Activated T-cell treated with anti-CD3 and anti-CD28 coated beads, Interleukin-2, amount 50 U/mL, for 72 hours (primary cell): ENCODE results near the gene SPRED3. TPM values are rescaled to one million over a fixed set of nuclear protein-coding genes. Genes with fewer than 3 reads are reported as not detected.
A peak's percentile ranks its signal among the peaks of the same experiment; 100 is the strongest.

ENCODE experiments used
- ATAC-seq, 2 donors: fragments of 150-1000 bp; cut with Tn5 transposase; replicated peaks in 1 of 2; 2 replicates each; pipeline ENCODE4 v1.10.0; 2021; ENCODE audit warnings: moderate library complexity in 2 of 2, mild to moderate bottlenecking in 1 of 2
- DNase-seq, 2 donors: peaks; one replicate each; pipeline ENCODE4 v3.0.0; 2021 to 2022; ENCODE audit warnings: mixed read lengths in 1 of 2
- H3K27ac Mint-ChIP-seq: one replicate; pipeline ENCODE4 v1.8.0; 2022; ENCODE audit warnings: mild to moderate bottlenecking, moderate library complexity, mixed read lengths
- H3K27me3 Mint-ChIP-seq: one replicate; pipeline ENCODE4 v1.8.0; 2022; ENCODE audit warnings: low read depth, mixed read lengths
- H3K36me3 Mint-ChIP-seq, 2 donors: one replicate each; pipeline ENCODE4 v1.8.0; 2022; ENCODE audit warnings: mixed read lengths in 2 of 2, mild to moderate bottlenecking in 1 of 2; ENCODE audit not compliant: insufficient read depth in 2 of 2
- H3K4me1 Mint-ChIP-seq: one replicate; pipeline ENCODE4 v1.8.0; 2022; ENCODE audit warnings: low read depth, mixed read lengths
- H3K4me3 Mint-ChIP-seq, 2 donors: one replicate each; pipeline ENCODE4 v1.8.0; 2022; ENCODE audit warnings: mild to moderate bottlenecking in 2 of 2, mixed read lengths in 2 of 2, moderate library complexity in 2 of 2
- H3K9me3 Mint-ChIP-seq, 2 donors: one replicate each; pipeline ENCODE4 v1.8.0; 2022; ENCODE audit warnings: mixed read lengths in 2 of 2
- total RNA-seq, 2 donors: library from RNA; stranded (reverse); gene quantifications; one replicate each; pipeline ENCODE4 v1.2.3, GENCODE V29; 2022

The SPRED3 gene
- total RNA-seq, 2 donors from 2014 or later, result 1.7 to 4.2 TPM

GRCh38 chr19:38440592-38440991 lies 52.1 kb downstream of the SPRED3 start:
- Mint-ChIP-seq H3K9me3 (no peaks in the 10 kb centered on the region), H3K27ac (no peak overlapping the region), H3K4me1 (peaks cover 11% of the 10 kb centered on the region), H3K4me3 (no peak overlapping the region), H3K27me3 (no peaks in the 10 kb centered on the region), H3K36me3 (peaks cover 0 to 3% of the 10 kb centered on the region in 2 donors)
- DNase-seq (no peak), ATAC-seq (no peak)

GRCh38 chr19:38441657-38442348 lies 53.3 kb downstream of the SPRED3 start:
- Mint-ChIP-seq H3K4me3 (no peak overlapping the region), H3K4me1 (peaks cover 11% of the 10 kb centered on the region), H3K27ac (no peak overlapping the region), H3K36me3 (peaks cover 0 to 3% of the 10 kb centered on the region in 2 donors), H3K9me3 (no peaks in the 10 kb centered on the region), H3K27me3 (no peaks in the 10 kb centered on the region)
- DNase-seq (peak; percentile 16 to 27), ATAC-seq (peak; percentile 71 to 75)

DNA sequence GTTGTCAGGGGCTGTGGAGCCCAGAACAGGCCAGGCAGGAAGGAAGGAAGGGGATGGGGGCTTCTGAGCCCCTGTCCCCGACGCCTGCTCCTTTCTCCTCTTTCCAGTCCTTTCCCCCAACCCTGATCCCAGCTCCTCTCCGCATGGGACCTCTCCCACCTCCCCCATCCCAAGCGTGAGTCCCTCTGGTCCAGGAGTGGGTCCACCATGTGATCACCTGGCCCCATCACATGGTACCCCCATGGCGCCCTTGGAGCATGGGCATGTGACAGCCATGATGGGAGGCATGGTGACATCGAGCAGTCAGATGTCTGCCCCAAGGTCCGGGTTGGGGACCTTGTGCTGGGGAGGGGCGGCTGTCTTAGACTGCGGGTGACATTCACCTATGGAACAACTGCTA lies 54.2 kb downstream of the SPRED3 start:
- Mint-ChIP-seq H3K4me1 (peaks cover 11% of the 10 kb centered on the region), H3K9me3 (no peaks in the 10 kb centered on the region), H3K4me3 (no peak overlapping the region), H3K27me3 (no peaks in the 10 kb centered on the region), H3K36me3 (peaks cover 0 to 3% of the 10 kb centered on the region in 2 donors), H3K27ac (no peak overlapping the region)
- DNase-seq (no peak), ATAC-seq (no peak)

GRCh38 chr19:38443458-38443999 lies 55.0 kb downstream of the SPRED3 start:
- H3K27ac Mint-ChIP-seq, result no peak overlapping the region
- no peaks in the 10 kb centered on the region for H3K27me3 Mint-ChIP-seq
- no peaks in the 10 kb centered on the region for H3K9me3 Mint-ChIP-seq
- no peak for ATAC-seq
- DNase-seq, result no peak
- H3K36me3 Mint-ChIP-seq, result peaks cover 0 to 3% of the 10 kb centered on the region in 2 donors
- H3K4me3 Mint-ChIP-seq, result no peak overlapping the region
- H3K4me1 Mint-ChIP-seq, result peaks cover 6% of the 10 kb centered on the region

- Mint-ChIP-seq H3K36me3 (peaks cover 0 to 3% of the 10 kb centered on the region in 2 donors), H3K4me3 (no peak overlapping the region), H3K9me3 (no peaks in the 10 kb centered on the region), H3K27me3 (no peaks in the 10 kb centered on the region), H3K4me1 (peaks cover 6% of the 10 kb centered on the region), H3K27ac (no peak overlapping the region)
- ATAC-seq (no peak), DNase-seq (no peak)
Measured at GRCh38 chr19:38444026-38444425, 55.5 kb downstream of the SPRED3 start.

DNA sequence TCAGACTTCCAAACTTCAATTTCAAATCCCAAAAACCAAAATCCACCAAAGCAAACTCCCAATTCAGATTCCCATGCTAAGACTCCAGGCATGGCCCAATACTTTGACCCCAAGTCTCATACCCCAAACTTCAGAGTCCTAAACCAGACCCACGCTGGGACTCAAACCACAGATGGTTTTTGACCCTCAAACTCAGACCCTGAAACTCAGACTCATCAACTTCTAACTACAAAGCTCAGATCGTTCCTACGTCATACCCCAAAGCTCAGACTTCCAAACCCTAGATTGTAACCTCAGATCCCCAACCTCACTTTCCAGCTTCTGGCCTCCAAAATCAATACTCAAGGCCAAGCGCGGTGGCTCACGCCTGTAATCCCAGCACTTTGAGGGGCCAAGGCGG lies 56.9 kb downstream of the SPRED3 start:
- H3K27ac Mint-ChIP-seq, result no peak overlapping the region
- no peaks in the 10 kb centered on the region for H3K9me3 Mint-ChIP-seq
- DNase-seq, result no peak
- H3K4me3 Mint-ChIP-seq, result no peak overlapping the region
- ATAC-seq, result no peak
- H3K36me3 Mint-ChIP-seq, result peaks cover 0 to 3% of the 10 kb centered on the region in 2 donors
- peaks cover 6% of the 10 kb centered on the region for H3K4me1 Mint-ChIP-seq
- H3K27me3 Mint-ChIP-seq, result no peaks in the 10 kb centered on the region

- no peak overlapping the region for H3K4me3 Mint-ChIP-seq
- DNase-seq (no peak), ATAC-seq (no peak)
- no peaks in the 10 kb centered on the region for H3K4me1 Mint-ChIP-seq
- peaks cover 0 to 3% of the 10 kb centered on the region in 2 donors for H3K36me3 Mint-ChIP-seq
- H3K27me3 Mint-ChIP-seq, result no peaks in the 10 kb centered on the region
- H3K27ac Mint-ChIP-seq, result no peak overlapping the region
- H3K9me3 Mint-ChIP-seq, result no peaks in the 10 kb centered on the region
Measured at GRCh38 chr19:38448225-38448624, 59.7 kb downstream of the SPRED3 start.

Other genes with a start within 250 kb of the SPRED3 start
- gene DPF1, start 164.5 kb upstream of the SPRED3 start, total RNA-seq, result under 1 TPM; 0.65 to 0.99 TPM
- gene PPP1R14A, start 132.3 kb upstream of the SPRED3 start, total RNA-seq, result 1 to 10 TPM; 1.7 to 3.8 TPM
- gene SPINT2, start 124.1 kb upstream of the SPRED3 start, total RNA-seq, result 100 to 1,000 TPM in 1 of 2 donors, 10 to 100 TPM in 1; 89.1 to 115 TPM
- gene C19orf33, start 84.4 kb upstream of the SPRED3 start, total RNA-seq, result not detected
- gene YIF1B, start 72.8 kb upstream of the SPRED3 start, total RNA-seq, result 10 to 100 TPM; 70.3 TPM
- gene KCNK6, start 68.9 kb upstream of the SPRED3 start, total RNA-seq, result 10 to 100 TPM; 10.2 to 10.3 TPM
- gene CATSPERG, start 52.9 kb upstream of the SPRED3 start, total RNA-seq, result 1 to 10 TPM; 6.4 to 6.7 TPM
- gene PSMD8, start 14.1 kb upstream of the SPRED3 start, total RNA-seq, result 100 to 1,000 TPM; 136 to 168 TPM
- gene GGN, start 663 bp upstream of the SPRED3 start, total RNA-seq, result 1 to 10 TPM in 1 of 2 donors, under 1 TPM in 1; 0.43 to 1.4 TPM
- 10 to 100 TPM; 41.0 to 45.1 TPM for gene FAM98C, start 14.4 kb downstream of the SPRED3 start, total RNA-seq
- gene RASGRP4, start 37.5 kb downstream of the SPRED3 start, total RNA-seq, result 10 to 100 TPM; 10.1 to 11.3 TPM
- gene RYR1, start 45.0 kb downstream of the SPRED3 start, total RNA-seq, result 1 to 10 TPM; 3.3 to 5.3 TPM
- gene MAP4K1, start 229.3 kb downstream of the SPRED3 start, total RNA-seq, result 100 to 1,000 TPM; 261 to 262 TPM
- gene EIF3K, start 230.5 kb downstream of the SPRED3 start, total RNA-seq, result 100 to 1,000 TPM; 219 to 237 TPM